Fibroblast of skin of abdomen (primary cell): ENCODE results near the gene SRMS. TPM values are rescaled to one million over a fixed set of nuclear protein-coding genes. Genes with fewer than 3 reads are reported as not detected.

ENCODE experiments used
- DNase-seq: peaks from one replicate; pipeline ENCODE4 v3.0.0-alpha.2; 2013
- polyA plus RNA-seq, 2 experiments: library from polyadenylated mRNA; unstranded; fragments of 120-200 nt; gene quantifications; one replicate each; pipeline ENCODE4 v1.2.1, GENCODE V29; 2013; ENCODE audit not compliant: insufficient read length in 2 of 2

The SRMS gene
- not detected for polyA plus RNA-seq (2013, experiment 1 of 2; ENCODE audit: insufficient read length)
- not detected for polyA plus RNA-seq (2013, experiment 2 of 2; ENCODE audit: insufficient read length)

DNA sequence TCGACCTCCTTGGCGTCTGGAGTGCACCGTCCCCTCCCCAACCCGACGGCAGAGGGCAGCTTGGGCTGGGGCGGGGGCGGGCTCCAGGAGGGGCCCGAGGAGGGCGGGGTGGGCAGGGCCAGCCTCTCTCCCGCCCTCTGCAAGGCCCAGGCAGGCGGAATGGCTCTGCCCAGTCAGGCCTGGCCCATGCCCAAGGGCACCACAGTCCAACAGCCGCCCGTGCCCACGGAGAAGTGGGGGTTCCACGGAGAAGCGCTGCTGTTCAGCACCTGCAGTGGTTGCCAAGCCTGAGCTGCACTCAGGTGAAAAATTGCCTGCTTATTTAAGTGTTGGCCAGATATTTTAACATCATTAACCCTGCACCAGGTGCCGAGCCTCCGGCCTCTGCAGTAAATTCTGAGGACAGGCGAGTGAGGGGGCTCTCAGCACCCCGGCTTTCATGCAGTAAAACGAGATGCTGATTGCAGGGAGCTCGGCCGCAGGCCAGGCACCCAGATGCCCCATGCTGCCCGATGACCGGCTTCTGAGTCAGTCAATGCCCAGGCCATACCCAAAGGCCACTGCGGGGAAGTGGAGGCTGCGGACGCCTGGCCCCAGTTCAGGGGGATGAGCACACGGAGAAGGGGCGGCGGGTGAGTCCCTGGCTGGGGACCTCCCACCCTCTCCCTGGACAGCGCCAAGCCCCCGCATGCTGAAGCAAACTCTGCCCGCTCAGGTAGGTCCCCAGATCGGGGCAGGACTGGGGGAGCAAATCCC, at the start of gene SRMS:
Gene SRMS, minus strand, starts transcription at position 25 of the 756 bp plus-strand sequence. CDS start 286 bp downstream, outside the sequence.
- DNase-seq = no peak

GRCh38 chr20:63596423-63596822, 48.9 kb upstream of the SRMS start:
- no peak for DNase-seq

DNA sequence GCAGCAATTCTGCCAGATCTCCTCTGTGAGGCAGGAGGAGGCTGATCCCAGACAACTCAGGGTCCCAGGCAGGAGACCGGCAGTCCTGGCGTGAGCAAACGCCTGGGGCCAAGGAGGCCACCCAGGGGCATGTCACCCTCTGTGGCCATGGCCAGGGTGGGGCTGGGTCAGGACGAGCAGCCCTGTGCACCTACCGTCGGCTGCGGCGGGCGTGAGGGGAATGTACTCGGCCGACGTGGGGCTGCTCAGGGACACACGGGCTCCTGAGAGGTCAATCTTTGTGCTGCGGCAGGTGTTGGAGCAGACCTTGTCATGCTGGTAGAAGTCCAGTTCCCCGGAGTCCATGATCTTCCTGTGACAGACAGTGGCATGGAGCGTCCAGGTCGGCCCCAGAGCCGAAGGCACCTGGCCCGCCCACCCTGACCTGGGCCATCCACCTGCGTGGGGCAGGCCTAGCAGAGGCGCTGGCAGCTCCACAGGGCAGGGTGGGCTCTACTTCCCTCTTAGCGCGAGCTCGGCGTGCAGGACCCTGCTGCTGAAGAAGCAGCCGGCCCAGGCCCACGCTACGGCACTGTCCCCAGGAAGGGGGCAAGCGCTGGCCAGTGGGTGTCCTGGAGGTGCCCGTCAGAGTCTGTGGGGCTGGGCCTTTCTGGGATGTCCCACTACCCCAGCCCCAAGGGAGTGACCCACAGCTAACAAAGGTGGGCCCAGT, 48.0 kb upstream of the SRMS start:
- DNase-seq = no peak

GRCh38 chr20:63594043-63594561, 46.6 kb upstream of the SRMS start:
- DNase-seq = peak; percentile 69

- DNase-seq = no peak
Measured at GRCh38 chr20:63592661-63593060, 45.1 kb upstream of the SRMS start.

GRCh38 chr20:63591786-63592355, 44.3 kb upstream of the SRMS start:
- no peak for DNase-seq

- no peak for DNase-seq
Measured at GRCh38 chr20:63591147-63591533, 43.6 kb upstream of the SRMS start.

DNA sequence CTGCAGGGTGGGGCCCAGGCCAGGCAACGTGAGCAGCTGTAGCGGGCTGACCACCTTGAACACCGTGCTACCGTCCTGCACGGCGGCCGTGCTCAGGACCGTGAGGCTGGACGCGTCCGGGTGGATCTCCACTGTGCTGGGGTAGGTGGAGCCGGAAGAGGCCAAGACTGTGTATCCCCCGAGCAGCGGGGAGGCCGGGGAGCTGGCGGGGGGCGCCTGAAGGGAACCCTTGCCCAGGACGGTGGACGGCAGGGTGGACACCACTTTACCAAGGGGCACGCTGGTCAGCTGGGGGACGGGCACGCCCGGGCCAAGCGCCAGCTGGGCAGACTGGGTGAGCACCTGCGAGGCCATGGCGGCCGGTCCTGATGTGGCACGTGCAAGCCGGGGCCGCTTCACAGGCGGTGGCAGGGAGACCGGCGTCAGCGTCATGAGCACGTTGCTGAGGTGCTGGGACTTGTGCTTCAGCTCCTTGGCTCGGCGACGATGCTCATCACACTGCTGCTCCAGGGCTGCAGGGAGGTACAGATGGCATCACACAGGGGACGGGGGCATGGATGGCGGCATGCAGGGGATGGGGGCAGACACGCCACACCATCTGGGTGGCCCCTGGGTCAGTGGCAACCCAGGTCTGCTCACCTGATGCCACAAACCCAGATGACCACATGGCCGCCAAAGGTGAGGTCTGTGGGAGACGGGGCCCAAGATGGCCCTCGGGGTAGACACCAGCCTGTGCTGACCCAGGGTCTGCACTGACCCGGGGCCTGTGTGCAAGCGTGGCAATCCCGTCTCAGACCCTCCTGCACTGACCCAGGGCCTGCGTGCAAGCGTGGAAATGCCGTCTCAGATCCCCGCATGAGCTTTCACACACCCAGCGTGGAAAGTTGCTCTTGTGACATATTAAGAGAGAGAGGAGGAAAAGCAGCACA, 42.9 kb upstream of the SRMS start:
- no peak for DNase-seq

DNA sequence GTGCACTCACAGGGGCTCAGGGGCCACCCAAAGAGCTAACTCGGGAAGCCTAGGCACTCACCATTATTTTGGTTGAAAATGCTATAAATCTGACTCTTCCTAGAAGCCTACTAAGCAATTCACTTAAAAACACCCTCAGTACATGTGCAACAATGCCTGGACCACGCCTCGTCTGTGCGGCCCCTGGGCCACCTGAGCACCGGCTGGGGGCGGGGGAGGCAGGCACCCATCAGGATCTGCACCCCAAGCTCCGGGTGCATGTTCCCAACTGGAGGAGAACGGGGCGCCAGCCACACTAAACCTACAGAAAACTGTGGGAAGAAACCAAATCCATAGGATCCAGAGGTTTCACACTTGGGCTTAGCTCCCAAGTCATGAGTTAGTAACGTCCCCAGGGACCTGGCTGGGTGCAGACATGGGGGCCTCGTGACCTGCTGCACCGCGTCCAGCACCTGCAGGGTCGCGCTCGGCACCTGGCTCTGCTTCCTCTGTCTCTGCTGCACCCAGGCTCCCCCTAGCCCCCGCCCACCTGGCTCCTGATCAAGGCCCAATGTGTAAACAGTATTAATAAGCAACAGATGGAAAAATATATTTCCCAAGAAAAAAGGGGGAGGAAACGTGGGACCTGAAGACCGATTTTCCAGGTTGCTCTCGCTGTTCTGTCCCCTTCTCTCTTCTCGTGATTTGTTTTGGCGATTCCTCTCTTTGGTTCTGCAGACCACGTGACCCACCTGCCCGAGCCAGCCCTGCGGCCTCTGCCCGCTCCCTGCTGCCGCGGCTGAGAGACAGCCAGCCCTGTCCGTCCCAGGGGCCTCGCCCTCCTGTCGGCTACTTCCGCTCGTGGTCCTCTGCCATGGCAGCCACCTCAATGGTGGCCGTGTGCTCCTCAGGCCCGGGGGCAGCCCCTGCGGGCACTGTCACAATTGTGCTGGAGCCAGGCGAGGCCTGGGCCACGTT, 42.0 kb upstream of the SRMS start:
- DNase-seq = no peak

DNA sequence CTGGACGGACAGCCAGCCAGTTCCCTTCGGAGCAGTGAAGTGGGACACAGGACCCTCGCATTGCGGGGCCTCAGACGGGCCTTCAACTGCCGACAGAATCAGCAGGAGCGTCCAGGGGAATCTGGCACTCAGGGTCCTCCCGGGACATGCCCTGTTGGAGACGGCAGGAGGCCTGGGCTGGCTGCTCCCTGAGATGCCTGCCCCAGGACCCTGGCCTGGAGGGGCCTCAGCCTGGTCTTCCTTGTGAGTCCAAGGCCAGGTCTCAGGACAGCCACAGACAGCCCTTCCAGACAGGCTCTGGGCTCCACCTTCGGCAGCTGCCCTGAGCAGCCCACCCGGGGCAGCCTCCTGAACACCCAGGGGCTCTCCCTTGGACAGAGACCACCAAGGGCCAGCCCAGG, 41.1 kb upstream of the SRMS start:
- DNase-seq = no peak

DNA sequence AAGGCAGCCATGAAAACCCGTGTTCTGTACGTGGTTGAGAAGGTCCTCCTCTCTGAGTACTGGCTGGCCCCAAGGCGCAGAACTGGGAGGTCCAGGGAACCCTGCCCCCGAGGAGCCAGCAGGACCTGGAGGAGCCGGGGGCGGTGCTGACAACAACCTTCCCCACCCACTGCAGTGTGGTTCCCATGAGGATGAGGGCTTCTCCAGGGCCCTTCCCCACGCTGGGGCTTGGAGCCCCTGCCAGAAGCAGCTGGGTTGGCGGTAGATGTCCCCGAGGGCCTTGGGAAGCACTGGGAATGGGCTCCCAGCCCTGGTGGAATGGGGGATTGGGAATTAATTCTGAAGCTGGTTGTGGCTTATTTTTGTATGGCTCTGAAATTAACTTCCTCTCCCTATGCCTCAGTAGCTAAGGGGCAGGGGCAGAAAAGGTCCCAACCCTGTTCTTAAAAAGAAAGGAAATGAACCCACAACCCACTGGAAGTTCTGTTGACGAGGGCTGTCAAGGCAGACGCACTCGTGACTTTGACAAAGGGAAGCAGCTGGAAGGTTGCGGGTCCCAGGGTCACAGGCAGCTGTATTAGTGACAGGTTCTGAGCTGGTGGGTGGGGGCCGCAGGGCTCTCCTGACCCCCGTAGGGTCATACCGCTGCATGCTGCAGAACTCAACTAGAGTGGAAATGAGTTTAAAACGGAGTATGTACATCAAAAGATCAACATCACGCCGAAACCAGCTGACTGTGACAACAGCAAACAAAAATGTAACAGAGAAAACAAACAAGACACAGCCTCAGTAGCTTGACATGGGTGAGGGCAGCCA, 40.4 kb upstream of the SRMS start:
- no peak for DNase-seq

DNA sequence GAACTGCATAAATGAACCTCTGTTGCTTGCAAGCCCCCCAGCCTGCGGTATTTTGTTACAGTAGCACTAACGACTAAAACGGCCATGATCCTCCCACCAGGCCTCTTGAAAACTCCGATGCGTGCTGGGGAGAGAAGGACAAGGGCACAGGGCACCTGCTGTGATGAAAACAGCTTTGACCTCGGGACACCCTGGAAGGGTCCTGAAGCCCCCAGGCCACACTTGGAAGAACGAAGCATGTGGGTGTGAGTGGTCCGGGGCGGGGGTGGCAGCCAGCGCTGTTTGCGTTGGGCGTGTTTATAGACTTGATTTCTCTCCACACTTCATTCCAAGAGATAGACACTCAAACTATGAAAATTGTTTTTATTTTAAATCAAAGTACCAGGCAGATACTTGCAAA, 39.7 kb upstream of the SRMS start:
- no peak for DNase-seq

DNA sequence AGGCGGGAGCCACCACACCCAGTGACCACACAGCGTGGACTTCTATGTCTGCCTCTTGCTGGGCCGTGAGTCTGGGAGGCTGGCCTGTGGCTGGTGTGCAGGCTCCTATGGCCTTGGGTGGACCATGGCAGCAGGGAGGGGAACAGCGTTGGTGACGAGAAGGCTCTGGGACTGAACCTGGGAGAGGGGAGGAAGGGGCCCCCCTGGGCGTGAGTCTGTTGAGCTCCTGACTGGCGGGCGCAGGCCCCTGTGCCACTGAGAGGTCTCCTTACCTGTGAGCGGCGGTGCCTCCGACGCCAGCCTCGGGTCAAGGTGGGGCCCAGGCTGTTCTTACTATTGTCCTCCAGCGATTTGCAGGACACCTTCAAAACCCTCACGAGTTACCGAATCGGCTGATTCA, 39.2 kb upstream of the SRMS start:
- no peak for DNase-seq

GRCh38 chr20:63585616-63586565, 38.3 kb upstream of the SRMS start:
- DNase-seq = no peak

DNA sequence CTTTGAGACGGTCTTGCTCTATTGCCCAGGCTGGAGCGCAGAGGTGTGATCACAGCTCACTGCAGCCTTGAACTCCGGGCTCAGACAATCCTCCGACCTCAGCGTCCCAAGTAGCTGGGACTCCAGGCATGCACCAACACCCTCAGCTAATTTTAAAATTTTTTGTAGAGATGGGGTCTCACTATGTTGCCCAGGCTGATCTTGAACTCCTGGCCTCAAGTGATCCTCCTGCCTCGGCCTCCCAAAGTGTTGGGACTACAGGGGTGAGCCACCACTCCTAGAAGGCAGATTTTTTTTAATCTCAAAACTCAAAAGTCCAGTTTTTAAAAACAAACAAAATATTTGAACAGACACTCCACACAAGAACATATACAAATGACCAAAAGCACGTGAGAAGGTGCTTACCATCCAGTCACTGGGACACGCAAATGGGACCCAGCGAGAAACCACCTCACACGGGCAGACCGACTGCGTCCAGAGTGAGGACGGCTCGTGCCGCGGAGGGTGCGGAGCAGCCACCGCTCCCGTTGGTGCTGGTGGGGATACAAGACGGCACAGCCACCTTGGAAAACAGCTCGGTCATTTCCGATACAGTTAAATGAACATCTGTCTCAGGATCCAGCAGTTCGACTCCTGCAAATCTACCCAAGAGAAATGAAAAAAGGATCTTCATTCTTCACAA, 35.0 kb upstream of the SRMS start:
- no peak for DNase-seq

GRCh38 chr20:63580796-63581461, 33.4 kb upstream of the SRMS start:
- peak; percentile 34 for DNase-seq

DNA sequence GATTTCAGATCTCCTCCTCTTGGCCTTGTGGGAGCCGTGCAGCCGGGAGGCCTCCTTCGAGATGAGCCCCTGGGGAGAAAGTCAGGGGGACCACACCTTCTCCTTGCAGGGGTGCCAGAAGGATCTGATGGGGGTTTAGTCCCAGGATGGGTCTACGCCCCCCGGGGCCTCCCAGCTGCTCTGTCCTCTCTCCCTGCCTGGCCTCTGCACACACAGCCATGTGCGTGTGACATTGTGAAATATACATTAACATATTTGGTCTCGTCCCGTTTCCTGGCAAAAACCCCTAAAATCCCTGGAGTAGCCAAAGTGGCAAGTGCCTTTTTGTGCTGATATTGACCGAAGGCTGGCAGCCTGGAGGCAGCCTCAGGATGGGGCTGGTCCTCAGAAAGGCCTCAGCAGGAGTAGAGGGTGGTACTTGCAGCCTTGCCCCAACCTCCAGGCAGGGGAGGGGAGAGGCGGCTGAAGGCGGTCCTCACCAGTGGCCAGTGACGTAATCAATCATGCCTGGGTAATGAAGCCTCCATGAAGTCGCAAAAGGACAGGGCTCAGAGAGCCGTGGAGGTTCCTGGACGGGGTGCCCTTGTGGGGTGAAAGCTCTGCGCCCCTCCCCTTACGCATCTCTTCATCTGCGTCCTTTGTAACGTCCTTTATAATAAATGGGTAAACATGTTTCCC, 31.6 kb upstream of the SRMS start:
- no peak for DNase-seq
